Stimulated activated CD4-positive, alpha-beta T cell treated with anti-CD3 and anti-CD28 coated beads, Interleukin-12 subunit alpha, Interleukin-12 subunit beta, amount 100 ng/mL, for 48 hours (primary cell): ENCODE measurements around the gene DOCK1.

Source experiments
- DNase-seq, 3 donors: peaks; one replicate each; pipeline ENCODE4 v3.0.0-alpha.2; 2020; ENCODE audit warnings: low read depth in 2 of 3, low spot score in 1 of 3

The DOCK1 gene

DNA sequence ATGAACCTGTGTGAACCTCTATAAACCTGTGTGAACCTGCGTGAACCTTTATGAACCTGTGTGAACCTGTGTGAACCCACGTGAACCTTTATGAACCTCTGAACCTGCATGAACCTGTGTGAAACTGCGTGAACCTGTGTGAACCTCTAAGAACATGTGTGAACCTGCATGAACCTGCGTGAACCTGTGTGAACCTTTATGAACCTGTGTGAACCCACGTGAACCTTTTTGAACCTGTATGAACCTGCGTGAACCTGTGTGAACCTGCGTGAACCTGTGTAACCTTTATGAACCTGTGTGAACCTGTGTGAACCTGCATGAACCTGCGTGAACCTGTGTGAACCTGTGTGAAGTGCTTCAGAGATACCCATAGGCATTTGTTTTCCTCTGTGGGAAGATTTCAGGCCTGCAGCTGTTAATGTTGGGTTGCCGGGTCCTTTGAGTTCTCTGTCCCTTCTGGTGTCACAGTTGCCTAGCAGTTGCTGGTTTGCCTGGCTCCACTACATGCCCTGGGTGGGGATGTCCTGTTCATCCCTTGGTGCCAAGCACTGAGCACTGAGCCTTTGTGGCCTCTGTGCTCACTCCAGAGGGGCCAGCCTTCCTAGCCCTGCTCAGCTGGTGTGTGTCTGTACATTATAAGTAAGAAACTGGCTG lies 97.9 kb downstream of the DOCK1 start:
- DNase-seq = no peak

- no peak for DNase-seq
These were observed 101.2 kb downstream of the DOCK1 start for GRCh38 chr10:127006453-127006852.

DNA sequence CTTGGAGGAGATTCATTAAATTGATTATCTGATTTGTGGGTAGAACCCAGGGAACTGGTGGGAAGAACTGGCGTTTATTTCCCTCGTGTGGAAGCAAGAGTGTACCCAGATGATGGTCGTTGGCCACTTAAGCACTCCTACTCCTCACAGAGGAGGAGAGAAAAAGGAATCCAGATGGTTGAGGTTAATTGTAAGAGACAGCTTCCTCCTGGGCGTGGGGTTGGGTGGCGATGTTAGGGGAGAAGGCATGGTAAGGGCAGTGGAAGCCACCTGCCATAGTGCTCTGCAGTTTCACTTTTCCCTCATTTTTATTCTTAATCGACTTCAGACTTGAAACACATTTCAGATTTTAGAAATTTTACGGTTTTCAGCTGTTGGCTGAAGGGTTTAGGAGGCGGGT lies 104.1 kb downstream of the DOCK1 start:
- DNase-seq = no peak

DNA sequence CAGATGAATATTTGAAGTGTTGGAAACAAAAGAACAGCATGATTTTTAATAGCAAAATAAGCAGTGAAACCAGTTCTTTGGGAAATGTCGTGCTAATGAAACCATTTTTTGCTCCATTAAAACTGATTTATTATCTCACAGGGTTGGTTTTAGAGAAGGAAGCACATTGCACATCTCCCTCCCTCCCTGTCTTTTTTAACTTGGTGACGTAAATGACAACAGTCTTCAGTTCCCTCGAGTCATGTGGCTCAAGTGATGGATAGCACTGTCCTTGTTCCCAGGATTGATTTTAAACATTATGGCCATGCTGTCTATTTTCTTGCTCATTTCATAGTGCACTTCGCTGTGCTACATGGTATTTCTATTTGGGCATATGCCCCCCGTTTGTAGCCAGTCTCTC lies 105.9 kb downstream of the DOCK1 start:
- DNase-seq = no peak

- no peak for DNase-seq
These were observed 107.0 kb downstream of the DOCK1 start for GRCh38 chr10:127012071-127012768.

- no peak for DNase-seq
These were observed 107.5 kb downstream of the DOCK1 start for GRCh38 chr10:127012769-127013152.

GRCh38 chr10:127013211-127013656 lies 108.0 kb downstream of the DOCK1 start:
- DNase-seq = no peak

DNA sequence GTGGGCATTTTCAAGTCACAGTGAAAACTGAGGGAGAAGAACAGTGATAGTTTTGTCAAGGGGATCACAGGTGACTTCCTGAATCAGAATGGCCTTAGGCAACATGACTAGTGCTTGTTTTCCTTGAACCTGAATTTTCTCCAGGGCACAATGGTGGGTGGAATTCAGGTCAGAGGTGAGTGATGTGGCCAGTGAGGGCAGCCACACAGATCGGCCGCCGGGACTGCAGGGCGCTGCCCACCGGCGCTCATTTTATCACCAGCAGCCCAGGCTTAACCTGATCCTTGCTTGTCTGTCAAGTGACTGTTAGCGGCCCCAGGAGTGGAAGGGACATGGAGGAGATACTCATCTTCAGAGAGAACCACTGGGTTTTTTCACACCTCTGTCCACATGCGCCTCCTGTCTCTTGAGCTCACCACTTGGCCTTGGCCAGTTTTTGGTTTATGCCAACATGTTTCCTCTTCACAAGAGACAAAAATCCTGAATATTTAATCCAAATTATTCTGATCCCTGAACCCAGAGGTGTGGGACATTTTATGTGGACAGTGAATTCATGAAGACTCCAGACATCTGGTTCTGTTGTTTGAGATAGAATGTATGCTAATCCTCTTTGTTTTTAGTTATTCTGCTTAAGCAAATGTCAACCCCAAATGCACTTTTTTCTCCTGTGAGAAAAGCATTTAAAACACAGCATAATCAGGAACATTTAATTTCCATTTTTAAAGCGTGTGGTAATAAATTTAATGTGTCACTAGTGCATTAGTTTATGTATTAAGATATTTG lies 108.7 kb downstream of the DOCK1 start:
- DNase-seq = no peak

DNA sequence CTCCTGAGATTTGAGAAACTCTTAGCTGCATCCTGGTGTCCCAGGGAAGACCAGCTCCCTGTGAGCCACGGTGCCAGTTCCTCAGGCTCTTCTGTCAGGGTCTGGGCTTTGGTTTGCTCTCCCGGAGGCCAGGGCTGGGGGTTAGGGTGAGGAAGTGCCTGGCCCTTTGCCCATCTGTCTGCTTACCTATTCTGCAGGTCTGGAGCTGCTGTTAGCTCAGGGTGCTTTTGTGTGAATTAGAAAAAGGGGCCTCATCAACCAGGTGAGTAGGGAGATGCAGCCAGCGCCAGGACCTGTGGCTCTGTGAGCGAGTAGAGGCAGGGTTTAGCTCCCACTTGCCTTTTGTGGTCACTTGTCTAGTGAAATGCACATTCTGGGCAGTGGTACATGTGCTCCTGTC lies 109.4 kb downstream of the DOCK1 start:
- no peak for DNase-seq

DNA sequence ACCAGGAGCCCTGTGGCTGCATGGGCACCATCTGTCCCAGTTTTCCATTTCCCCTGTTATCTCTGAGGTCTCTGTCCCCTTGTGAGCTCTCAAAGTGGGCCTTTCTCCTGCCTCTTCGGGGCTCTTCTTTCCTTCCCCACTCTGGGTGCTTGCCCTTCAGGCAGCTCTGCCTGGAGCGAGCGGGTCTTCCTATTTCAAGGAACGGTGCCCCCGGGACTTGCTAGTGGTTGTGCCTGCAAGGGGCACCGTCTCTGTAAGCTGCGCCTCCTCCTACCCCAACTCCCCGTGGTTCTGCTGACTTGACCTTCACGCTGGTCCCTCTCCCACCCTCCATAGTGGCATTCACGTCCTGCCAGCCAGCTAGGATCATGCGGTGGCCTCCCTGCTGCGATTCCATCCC lies 110.1 kb downstream of the DOCK1 start:
- DNase-seq = no peak

GRCh38 chr10:127016331-127016730 lies 111.1 kb downstream of the DOCK1 start:
- DNase-seq = no peak

GRCh38 chr10:127017541-127018297 lies 112.5 kb downstream of the DOCK1 start:
- no peak for DNase-seq

DNA sequence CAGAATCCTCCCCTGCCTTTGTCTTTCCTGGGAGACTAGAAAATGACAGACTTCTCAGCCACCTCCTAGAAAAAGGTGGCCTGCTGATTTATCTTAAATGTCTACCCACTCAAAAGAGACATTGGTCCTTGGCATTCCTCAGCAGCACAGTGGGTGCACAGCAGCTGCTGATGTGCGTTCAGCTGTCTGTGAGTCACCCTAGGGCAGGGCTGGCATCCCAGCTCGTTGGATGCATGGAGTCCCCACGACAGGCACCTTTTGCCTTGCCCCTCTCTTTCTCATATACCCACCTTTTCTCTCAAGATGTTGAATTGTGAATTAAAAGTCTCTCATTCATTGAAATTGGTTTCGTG lies 113.0 kb downstream of the DOCK1 start:
- no peak for DNase-seq

GRCh38 chr10:127018766-127019165 lies 113.5 kb downstream of the DOCK1 start:
- DNase-seq = no peak

GRCh38 chr10:127020260-127020659 lies 115.0 kb downstream of the DOCK1 start:
- DNase-seq = no peak

DNA sequence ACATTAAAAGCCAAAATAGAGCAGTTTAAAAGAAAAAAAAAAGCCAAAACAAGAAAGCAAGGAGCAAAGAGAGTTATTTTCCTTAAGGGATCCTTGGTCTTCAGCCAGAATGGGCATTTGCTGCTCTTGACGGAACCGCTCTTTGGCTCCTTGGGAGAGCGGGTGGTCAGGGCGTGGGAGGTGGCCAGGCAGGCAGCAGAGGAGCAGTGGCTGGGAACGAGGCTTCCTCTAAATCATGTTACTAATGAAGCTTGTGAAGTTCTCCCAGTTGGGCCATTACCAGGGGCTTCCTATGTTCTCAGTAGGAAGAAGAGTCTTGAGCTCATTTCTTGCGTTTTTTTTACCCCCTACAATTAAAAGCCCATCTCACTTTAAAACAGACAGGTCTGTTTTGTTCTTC lies 116.6 kb downstream of the DOCK1 start:
- no peak for DNase-seq

DNA sequence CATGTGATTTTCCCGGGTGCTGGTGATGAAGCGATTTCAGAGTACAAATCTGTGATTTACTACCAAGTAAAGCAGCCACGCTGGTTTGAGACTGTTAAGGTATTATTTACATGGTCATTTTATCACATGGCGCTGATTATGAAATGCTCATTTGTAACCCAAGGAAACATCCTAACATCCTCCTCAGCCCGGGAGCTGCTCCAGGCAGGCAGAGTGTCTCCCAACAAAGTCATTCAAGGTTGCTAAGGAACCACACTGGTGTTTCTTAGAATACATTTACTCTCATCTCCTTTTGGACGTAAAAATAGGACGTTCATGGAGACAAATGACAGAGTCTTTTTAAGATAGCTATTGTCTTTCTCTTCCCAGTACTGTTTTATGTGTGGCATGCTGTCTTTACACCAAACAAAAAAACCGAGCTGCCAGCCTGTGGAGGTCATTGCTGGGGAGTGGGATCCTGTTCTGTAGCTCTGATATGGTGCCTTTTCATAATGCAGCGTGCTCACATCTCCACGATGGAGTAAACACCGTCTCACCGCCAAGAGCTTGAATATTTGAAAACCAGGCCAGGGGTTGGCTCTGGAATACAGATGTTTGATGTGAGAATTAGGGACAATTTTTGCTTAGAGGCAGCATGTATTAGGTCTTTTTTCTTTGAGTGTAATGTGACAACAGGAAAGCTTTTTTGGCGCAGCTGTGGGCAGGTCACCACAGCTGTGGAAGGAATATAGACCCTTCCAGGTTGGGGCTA lies 119.6 kb downstream of the DOCK1 start:
- DNase-seq = no peak

DNA sequence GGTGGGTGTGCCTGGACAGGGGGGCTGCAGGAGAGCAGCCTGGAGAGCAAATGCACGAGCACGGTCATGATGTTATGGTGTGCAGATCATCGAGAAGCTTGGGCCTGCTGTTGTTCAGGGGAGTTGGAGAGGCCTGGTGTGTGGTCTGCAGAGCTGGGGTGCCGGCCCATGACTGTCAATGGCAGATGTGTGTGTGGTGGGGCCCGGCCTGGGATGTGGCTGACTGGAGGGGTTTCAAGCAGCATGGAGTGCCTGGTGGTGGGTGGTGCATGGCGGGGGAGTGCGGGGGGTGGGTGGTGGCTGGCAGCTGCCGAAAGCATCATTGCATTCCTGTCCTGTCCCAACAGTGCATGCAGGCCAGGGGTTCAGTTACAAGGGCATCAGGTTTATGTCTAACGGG lies 122.6 kb downstream of the DOCK1 start:
- DNase-seq = no peak

- DNase-seq = no peak
These were observed 123.3 kb downstream of the DOCK1 start for GRCh38 chr10:127028556-127028955.

GRCh38 chr10:127029061-127029460 lies 123.8 kb downstream of the DOCK1 start:
- no peak for DNase-seq
